Calu3 (cell line): Measurements from ENCODE around the gene TMEM256. TPM values are rescaled to one million over a fixed set of nuclear protein-coding genes. Genes with fewer than 3 reads are reported as not detected.

Experiments used
- BruUV-seq: library from RNA; stranded (reverse); fragments of 400-500 nt; replicated peaks from 2 replicates; lab custom pipeline; 2021; lab: Mats Ljungman, UMichigan
- CTCF ChIA-PET: fragments of 300-600 bp; sonication (Branson Sonifier 250); formaldehyde crosslinking; loops from one replicate; lab custom pipeline; 2022; ENCODE audit warnings: antibody characterized with exemption; lab: Charles Lee
- DNase-seq: peaks from one replicate; pipeline ENCODE4 v3.0.0; 2022
- H3K27ac Mint-ChIP-seq: one replicate; pipeline ENCODE4 v1.8.0; 2022; ENCODE audit warnings: mixed read lengths; ENCODE audit not compliant: unreplicated experiment
- H3K27me3 Mint-ChIP-seq: one replicate; pipeline ENCODE4 v1.8.0; 2022; ENCODE audit warnings: mixed read lengths; ENCODE audit not compliant: unreplicated experiment
- H3K36me3 Mint-ChIP-seq: one replicate; pipeline ENCODE4 v1.8.0; 2022; ENCODE audit warnings: mild to moderate bottlenecking, moderate library complexity, mixed read lengths; ENCODE audit not compliant: insufficient read depth, unreplicated experiment
- H3K4me1 Mint-ChIP-seq: one replicate; pipeline ENCODE4 v1.8.0; 2022; ENCODE audit warnings: mild to moderate bottlenecking, low read depth, mixed read lengths; ENCODE audit not compliant: unreplicated experiment
- H3K4me3 Mint-ChIP-seq: one replicate; pipeline ENCODE4 v1.8.0; 2022; ENCODE audit warnings: mild to moderate bottlenecking, low read depth, moderate library complexity, mixed read lengths; ENCODE audit not compliant: unreplicated experiment
- H3K9me3 Mint-ChIP-seq: one replicate; pipeline ENCODE4 v1.8.0; 2022; ENCODE audit warnings: low read depth, mixed read lengths; ENCODE audit not compliant: unreplicated experiment
- CTCF ChIP-seq: fragments of 200-600 bp; IDR thresholded peaks from one replicate; pipeline ENCODE4 v1.8.0; 2022; ENCODE audit warnings: antibody characterized with exemption; ENCODE audit not compliant: unreplicated experiment
- intact Hi-C: fragments of 100-400 bp; cut with micrococcal nuclease; formaldehyde crosslinking; loops from one replicate; pipeline ENCODE4 v1.10.0; 2022; ENCODE audit not compliant: unreplicated experiment
- total RNA-seq: library from RNA; stranded (reverse); gene quantifications from 2 replicates; pipeline ENCODE4 v1.2.3, GENCODE V29; 2022

Gene TMEM256
- total RNA-seq, 1 experiment from 2014 or later: 47.8 TPM

GRCh38 chr17:7437369-7437863 lies 33.5 kb upstream of the TMEM256 start:
- Mint-ChIP-seq H3K27ac (no peak overlapping the region), H3K9me3 (no peaks in the 10 kb centered on the region), H3K4me1 (peaks cover 7% of the 10 kb centered on the region), H3K27me3 (peaks cover 46% of the 10 kb centered on the region), H3K36me3 (peaks cover 38% of the 10 kb centered on the region), H3K4me3 (peak overlapping the region; percentile 75)
- BruUV-seq: no TSS peak
- CTCF ChIA-PET: interaction anchor here (1.0 to 2.9 kb wide), 7 partner anchors 34 to 250 kb away, joined by 3 to 13 read pairs (median 3); partner anchors contain the start of genes SENP3, TMEM256, TNFSF13 and TP53
- intact Hi-C loops: loop anchor here (5.0 kb wide), 3 partner anchors 40 to 125 kb away; partner anchors contain the start of genes KCTD11, SENP3 and ZBTB4
- no peak for DNase-seq
- TF ChIP-seq CTCF: no peak

- peaks cover 7% of the 10 kb centered on the region for H3K4me1 Mint-ChIP-seq
- peak overlapping the region; percentile 75 for H3K4me3 Mint-ChIP-seq
- no TSS peak for BruUV-seq
- DNase-seq: peak; percentile 87
- H3K27ac Mint-ChIP-seq: peak overlapping the region; percentile 60
- intact Hi-C loops: loop anchor here (5.0 kb wide), 3 partner anchors 41 to 126 kb away; partner anchors contain the start of genes KCTD11, SENP3 and ZBTB4
- H3K36me3 Mint-ChIP-seq: peaks cover 38% of the 10 kb centered on the region
- CTCF ChIA-PET: interaction anchor here (0.5 to 2.9 kb wide), 10 partner anchors 33 to 250 kb away, joined by 3 to 13 read pairs (median 3); partner anchors contain the start of genes SENP3, TMEM256, TNFSF13 and TP53
- H3K27me3 Mint-ChIP-seq: peaks cover 40% of the 10 kb centered on the region
- no peaks in the 10 kb centered on the region for H3K9me3 Mint-ChIP-seq
- TF ChIP-seq CTCF: peak; percentile 59
Measured at GRCh38 chr17:7436556-7437368, 32.9 kb upstream of the TMEM256 start.

- BruUV-seq: TSS peak; percentile 81
- Mint-ChIP-seq H3K36me3 (peaks cover 38% of the 10 kb centered on the region), H3K27ac (peak overlapping the region; percentile 69), H3K4me3 (peak overlapping the region; percentile 75), H3K4me1 (peaks cover 7% of the 10 kb centered on the region), H3K27me3 (peaks cover 31% of the 10 kb centered on the region), H3K9me3 (no peaks in the 10 kb centered on the region)
- no peak for TF ChIP-seq CTCF
- intact Hi-C loops: loop anchor here (5.0 kb wide), 3 partner anchors 41 to 126 kb away; partner anchors contain the start of genes KCTD11, SENP3 and ZBTB4
- CTCF ChIA-PET: interaction anchor here (0.6 to 2.9 kb wide), 7 partner anchors 32 to 125 kb away, joined by 3 to 13 read pairs (median 3); partner anchors contain the start of genes SENP3, TMEM256 and ZBTB4
- DNase-seq: peak; percentile 47
Measured at GRCh38 chr17:7435676-7436555, 32.0 kb upstream of the TMEM256 start.

- intact Hi-C loops: no loop called here
- peaks cover 19% of the 10 kb centered on the region for H3K36me3 Mint-ChIP-seq
- H3K9me3 Mint-ChIP-seq: no peaks in the 10 kb centered on the region
- CTCF ChIA-PET: interaction anchor here (0.6 kb wide), 1 partner anchor 22 kb away, joined by 7 read pairs; no protein-coding TSS in a partner anchor
- no peak overlapping the region for H3K4me3 Mint-ChIP-seq
- H3K27ac Mint-ChIP-seq: no peak overlapping the region
- H3K4me1 Mint-ChIP-seq: no peaks in the 10 kb centered on the region
- H3K27me3 Mint-ChIP-seq: no peaks in the 10 kb centered on the region
- no TSS peak for BruUV-seq
- DNase-seq: no peak
- no peak for TF ChIP-seq CTCF
Measured at GRCh38 chr17:7432296-7432695, 28.4 kb upstream of the TMEM256 start.
